Measurements from ENCODE around the gene TNFRSF25. TPM values are rescaled to one million over a fixed set of nuclear protein-coding genes. Genes with fewer than 3 reads are reported as not detected.
A peak's percentile ranks its signal among the peaks of the same experiment; 100 is the strongest.

TNFRSF25 gene
- total and polyA plus RNA-seq, 8 donors, result 5.6 to 34.8 (median 23.3) TPM

DNA sequence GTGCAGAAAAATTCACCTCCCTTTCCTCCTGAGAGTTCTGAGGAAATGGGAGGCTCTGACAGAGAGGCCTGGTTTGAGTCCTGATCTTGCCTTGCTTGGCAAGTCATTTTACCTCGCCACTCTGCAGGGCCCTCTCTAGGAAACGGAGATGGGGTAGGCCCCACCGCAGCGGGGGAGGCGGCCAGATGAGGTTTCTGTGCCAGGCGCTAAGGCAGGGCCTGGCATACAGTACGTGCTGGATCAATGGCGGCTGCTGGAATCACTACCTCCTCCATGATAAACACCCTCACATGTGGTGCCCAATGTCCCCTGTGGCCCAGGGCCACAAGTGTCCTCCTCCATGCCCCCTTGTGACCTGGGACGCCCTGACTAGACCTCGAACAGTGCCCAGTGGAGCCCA is 26.0 kb upstream of the TNFRSF25 start:
- Histone ChIP-seq H3K9me3 (no peaks in the 10 kb centered on the region), H3K36me3 (no peaks in the 10 kb centered on the region), H3K4me1 (peaks cover 11 to 26% of the 10 kb centered on the region in 2 donors), H3K4me3 (no peak overlapping the region), H3K27me3 (peaks cover 0 to 53% of the 10 kb centered on the region in 2 donors), H3K27ac (no peak overlapping the region)
- intact Hi-C loops (cut with DNase I), result no loop called here
- no peak for ATAC-seq
- TF ChIP-seq, protein P1, sequence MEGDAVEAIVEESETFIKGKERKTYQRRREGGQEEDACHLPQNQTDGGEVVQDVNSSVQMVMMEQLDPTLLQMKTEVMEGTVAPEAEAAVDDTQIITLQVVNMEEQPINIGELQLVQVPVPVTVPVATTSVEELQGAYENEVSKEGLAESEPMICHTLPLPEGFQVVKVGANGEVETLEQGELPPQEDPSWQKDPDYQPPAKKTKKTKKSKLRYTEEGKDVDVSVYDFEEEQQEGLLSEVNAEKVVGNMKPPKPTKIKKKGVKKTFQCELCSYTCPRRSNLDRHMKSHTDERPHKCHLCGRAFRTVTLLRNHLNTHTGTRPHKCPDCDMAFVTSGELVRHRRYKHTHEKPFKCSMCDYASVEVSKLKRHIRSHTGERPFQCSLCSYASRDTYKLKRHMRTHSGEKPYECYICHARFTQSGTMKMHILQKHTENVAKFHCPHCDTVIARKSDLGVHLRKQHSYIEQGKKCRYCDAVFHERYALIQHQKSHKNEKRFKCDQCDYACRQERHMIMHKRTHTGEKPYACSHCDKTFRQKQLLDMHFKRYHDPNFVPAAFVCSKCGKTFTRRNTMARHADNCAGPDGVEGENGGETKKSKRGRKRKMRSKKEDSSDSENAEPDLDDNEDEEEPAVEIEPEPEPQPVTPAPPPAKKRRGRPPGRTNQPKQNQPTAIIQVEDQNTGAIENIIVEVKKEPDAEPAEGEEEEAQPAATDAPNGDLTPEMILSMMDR (IDR thresholded peaks at IDR 0.05), result no peak
- no peak for DNase-seq

DNA sequence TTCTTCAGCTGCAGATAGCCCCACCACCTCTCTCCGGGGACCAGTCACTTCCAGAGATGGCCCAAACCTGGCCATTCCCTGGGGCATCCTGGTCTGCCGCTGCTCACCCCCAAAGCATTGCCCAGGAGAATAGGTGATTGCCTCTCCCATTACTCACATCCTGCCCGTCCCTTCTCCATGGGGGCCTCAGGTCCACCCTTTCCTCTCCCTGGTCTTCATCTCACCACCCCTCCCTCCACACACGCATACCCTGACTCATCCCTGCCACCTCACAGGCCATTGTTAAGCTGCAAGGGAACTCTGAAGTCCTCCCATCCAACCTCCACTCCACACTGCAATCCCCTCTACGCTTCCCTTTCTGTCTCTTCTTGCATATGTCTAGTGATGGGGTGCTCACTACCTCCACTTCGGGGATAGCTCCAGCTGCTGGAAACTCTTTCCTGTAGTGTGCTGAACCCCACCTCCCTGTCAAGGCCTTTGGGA is 25.5 kb upstream of the TNFRSF25 start, which contains the start of gene PLEKHG5:
TSS of gene PLEKHG5 (minus strand) at position 188 of the 483 bp plus-strand sequence. CDS start 14,096 bp downstream, outside the sequence.
- H3K9me3 ChIP-seq, result no peaks in the 10 kb centered on the region
- intact Hi-C loops (cut with DNase I), result no loop called here
- ATAC-seq (no peak), DNase-seq (no peak)
- peaks cover 0 to 53% of the 10 kb centered on the region in 2 donors for H3K27me3 ChIP-seq
- H3K4me3 ChIP-seq, result peak within 1 kb of the TSS; percentile 50
- H3K4me1 ChIP-seq, result peaks cover 11 to 24% of the 10 kb centered on the region in 2 donors
- H3K36me3 ChIP-seq, result no peaks in the 10 kb centered on the region
- peak within 1 kb of the TSS; percentile 39 to 57 for H3K27ac ChIP-seq
- TF ChIP-seq, protein P1 (IDR thresholded peaks at IDR 0.05), result no peak

DNA sequence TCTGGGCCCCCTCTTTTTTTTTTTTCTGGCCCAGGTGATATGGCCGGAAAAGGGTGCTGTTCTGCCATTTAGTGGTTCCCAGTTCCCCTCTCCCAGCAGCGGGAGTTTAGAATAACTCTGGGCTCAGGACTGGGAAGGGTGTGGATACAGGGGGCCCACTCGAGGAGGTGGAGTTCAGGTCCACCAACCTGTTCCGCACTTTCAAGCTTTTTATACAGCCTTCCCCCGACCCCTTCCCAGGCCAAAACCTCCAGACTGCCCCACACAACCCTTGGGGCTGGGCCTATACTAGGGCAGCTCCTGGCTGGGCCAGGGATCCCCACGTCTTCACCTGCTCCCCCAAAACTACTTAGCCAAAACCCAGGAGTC is 25.1 kb upstream of the TNFRSF25 start:
- no peaks in the 10 kb centered on the region for H3K36me3 ChIP-seq
- H3K4me1 ChIP-seq, result peaks cover 11 to 28% of the 10 kb centered on the region in 2 donors
- TF ChIP-seq, protein P1 (IDR thresholded peaks at IDR 0.05), result no peak
- DNase-seq (no peak), ATAC-seq (no peak)
- peaks cover 0 to 53% of the 10 kb centered on the region in 2 donors for H3K27me3 ChIP-seq
- intact Hi-C loops (cut with DNase I), result no loop called here
- H3K27ac ChIP-seq, result peak overlapping the region; percentile 39 to 57
- H3K4me3 ChIP-seq, result peak overlapping the region; percentile 50
- no peaks in the 10 kb centered on the region for H3K9me3 ChIP-seq

DNA sequence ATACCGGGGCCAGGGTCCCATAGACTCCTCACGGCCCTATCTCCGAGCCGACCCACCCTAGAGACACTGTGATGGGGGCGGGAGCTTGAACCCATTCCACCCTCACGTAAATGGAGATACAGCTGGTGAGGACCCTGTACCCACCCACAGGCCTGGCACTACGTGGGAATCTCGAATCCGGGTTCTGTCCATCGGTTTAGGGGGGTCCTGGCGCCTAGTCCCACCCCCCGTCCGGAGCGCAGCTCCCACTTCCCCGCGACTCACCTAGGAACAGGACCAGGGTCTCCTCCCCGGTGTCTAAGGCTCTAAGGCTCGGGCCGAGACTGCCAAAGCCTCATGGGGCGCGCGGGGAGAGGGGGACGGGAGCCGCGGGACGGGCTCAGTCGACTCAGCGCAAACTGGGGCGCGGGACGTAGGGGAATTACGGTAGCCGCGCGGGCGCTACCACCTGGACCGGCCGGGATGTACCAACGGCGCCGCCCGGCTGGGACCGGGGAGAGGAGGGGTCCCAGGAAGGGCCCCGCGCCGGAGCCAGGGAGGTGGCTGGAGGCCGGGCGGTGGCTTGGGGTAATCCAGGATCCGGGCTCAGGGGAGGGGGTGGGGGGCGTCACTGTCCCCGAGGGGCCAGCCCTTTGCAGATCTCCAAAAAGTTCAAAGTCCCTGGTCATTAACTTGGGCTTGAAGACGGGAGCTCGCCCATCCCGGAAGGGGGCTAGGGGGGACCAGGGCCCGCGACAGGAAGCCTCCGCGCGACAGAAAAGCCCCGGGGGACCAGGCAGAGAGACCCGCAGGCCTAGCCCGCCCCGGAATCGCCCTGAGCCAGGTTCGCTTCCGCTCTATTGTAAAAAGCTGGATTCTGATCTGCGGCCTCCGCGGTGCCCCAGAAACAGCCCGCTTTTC is 24.5 kb upstream of the TNFRSF25 start:
- intact Hi-C loops (cut with DNase I), result no loop called here
- peaks cover 0 to 53% of the 10 kb centered on the region in 2 donors for H3K27me3 ChIP-seq
- no peaks in the 10 kb centered on the region for H3K9me3 ChIP-seq
- H3K36me3 ChIP-seq, result no peaks in the 10 kb centered on the region
- TF ChIP-seq, protein P1 (IDR thresholded peaks at IDR 0.05), result peak in 1 of 2 donors; percentile 31
- peak overlapping the region; percentile 39 to 57 for H3K27ac ChIP-seq
- DNase-seq (peak; percentile 38 to 89 (median 62)), ATAC-seq (peak; percentile 88)
- peak overlapping the region; percentile 50 for H3K4me3 ChIP-seq
- peaks cover 11 to 30% of the 10 kb centered on the region in 2 donors for H3K4me1 ChIP-seq

DNA sequence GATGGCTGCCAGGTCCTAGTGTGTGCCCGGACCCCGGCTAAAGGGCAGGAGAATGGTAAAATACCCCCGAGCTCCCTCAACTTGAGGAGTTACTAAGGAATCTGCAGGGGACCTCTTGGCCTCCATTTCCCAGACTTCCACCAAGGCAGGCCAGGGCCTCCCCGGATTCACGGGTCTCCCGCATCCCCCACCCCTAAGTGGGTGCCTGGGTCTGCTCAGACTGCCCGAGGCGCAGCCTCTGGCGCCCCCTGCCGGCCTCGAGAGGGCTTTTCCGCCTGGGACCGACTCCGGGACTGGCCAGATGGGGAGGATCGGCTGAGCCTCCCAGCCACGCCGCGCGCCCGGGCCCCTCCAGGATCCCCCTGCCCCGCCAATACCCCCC is 23.8 kb upstream of the TNFRSF25 start:
- peak; percentile 47 to 93 (median 76) for DNase-seq
- peak overlapping the region; percentile 50 for H3K4me3 ChIP-seq
- H3K9me3 ChIP-seq, result no peaks in the 10 kb centered on the region
- H3K4me1 ChIP-seq, result peaks cover 11 to 30% of the 10 kb centered on the region in 2 donors
- H3K36me3 ChIP-seq, result no peaks in the 10 kb centered on the region
- no peak overlapping the region for H3K27ac ChIP-seq
- intact Hi-C loops (cut with DNase I), result loop anchor here in 1 of 2 donors (10.0 kb wide), 1 partner anchor 145 kb away; no protein-coding TSS in a partner anchor
- H3K27me3 ChIP-seq, result peaks cover 4 to 55% of the 10 kb centered on the region in 2 donors
- TF ChIP-seq, protein P1 (IDR thresholded peaks at IDR 0.05), result peak; percentile 93
- ATAC-seq, result peak; percentile 83

Data from left lung (tissue), 10 donors.